Measurements from ENCODE around the gene NTN4.

NTN4 gene

GRCh38 chr12:95643256-95643655 lies 147.3 kb downstream of the NTN4 start:
- Mint-ChIP-seq H3K4me1 (no peaks in the 10 kb centered on the region), H3K9me3 (no peaks in the 10 kb centered on the region), H3K36me3 (no peaks in the 10 kb centered on the region)

GRCh38 chr12:95642583-95642982 lies 148.0 kb downstream of the NTN4 start:
- H3K4me3 Mint-ChIP-seq: no peak overlapping the region
- H3K27ac Mint-ChIP-seq: no peak overlapping the region

More at GRCh38 chr12:95643256-95643655, 147.3 kb downstream of the NTN4 start:
- DNase-seq (ENCODE audit: low spot score in 2 of 2) (no peak), ATAC-seq (no peak)
- Mint-ChIP-seq H3K27ac (no peak overlapping the region), H3K4me3 (no peak overlapping the region)

GRCh38 chr12:95641299-95641952 lies 149.1 kb downstream of the NTN4 start:
- Mint-ChIP-seq H3K4me3 (no peak overlapping the region), H3K4me1 (no peaks in the 10 kb centered on the region), H3K27ac (no peak overlapping the region), H3K36me3 (no peaks in the 10 kb centered on the region), H3K9me3 (no peaks in the 10 kb centered on the region)
- DNase-seq (ENCODE audit: low spot score in 2 of 2): no peak
- no peak for ATAC-seq

More at GRCh38 chr12:95642583-95642982, 148.0 kb downstream of the NTN4 start:
- DNase-seq (ENCODE audit: low spot score in 2 of 2) (no peak), ATAC-seq (no peak)
- Mint-ChIP-seq H3K4me1 (no peaks in the 10 kb centered on the region), H3K36me3 (no peaks in the 10 kb centered on the region), H3K9me3 (no peaks in the 10 kb centered on the region)

- Mint-ChIP-seq H3K9me3 (no peaks in the 10 kb centered on the region), H3K36me3 (no peaks in the 10 kb centered on the region), H3K27ac (no peak overlapping the region), H3K4me1 (no peaks in the 10 kb centered on the region), H3K4me3 (no peak overlapping the region)
- no peak for DNase-seq (ENCODE audit: low spot score in 2 of 2)
- ATAC-seq: no peak
These were observed 150.0 kb downstream of the NTN4 start for GRCh38 chr12:95640516-95640915.

GRCh38 chr12:95637471-95638155 lies 153.0 kb downstream of the NTN4 start:
- no peak for ATAC-seq
- Mint-ChIP-seq H3K36me3 (peaks cover 4% of the 10 kb centered on the region), H3K9me3 (no peaks in the 10 kb centered on the region)

DNA sequence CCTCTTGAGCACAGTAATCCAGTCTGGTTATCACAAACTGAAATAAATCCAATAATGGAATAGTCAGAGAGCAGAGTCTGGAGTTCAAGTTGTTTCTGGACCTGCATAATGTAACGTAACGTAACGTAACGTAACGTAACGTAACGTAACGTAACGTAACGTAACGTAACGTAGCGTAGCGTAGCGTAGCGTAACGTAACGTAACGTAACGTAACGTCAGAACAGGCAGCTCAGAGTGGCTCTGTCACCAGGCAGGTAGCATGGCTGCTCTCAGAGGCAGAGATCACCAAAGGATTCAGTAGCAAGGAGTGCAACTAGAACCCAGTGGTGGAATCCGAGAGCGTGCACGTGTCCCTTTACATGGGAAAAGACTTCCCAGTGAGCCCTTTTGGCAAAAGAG lies 153.6 kb downstream of the NTN4 start:
- no peak for DNase-seq (ENCODE audit: low spot score in 2 of 2)
- Mint-ChIP-seq H3K4me1 (no peaks in the 10 kb centered on the region), H3K9me3 (no peaks in the 10 kb centered on the region), H3K36me3 (peaks cover 4% of the 10 kb centered on the region), H3K4me3 (no peak overlapping the region), H3K27ac (no peak overlapping the region)
- ATAC-seq: no peak

More at GRCh38 chr12:95637471-95638155, 153.0 kb downstream of the NTN4 start:
- H3K4me3 Mint-ChIP-seq: no peak overlapping the region
- H3K4me1 Mint-ChIP-seq: no peaks in the 10 kb centered on the region
- DNase-seq (ENCODE audit: low spot score in 2 of 2): no peak
- H3K27ac Mint-ChIP-seq: no peak overlapping the region

GRCh38 chr12:95634622-95635621 lies 155.6 kb downstream of the NTN4 start:
- H3K36me3 Mint-ChIP-seq: peaks cover 4% of the 10 kb centered on the region
- DNase-seq (ENCODE audit: low spot score in 2 of 2): no peak
- no peak for ATAC-seq

GRCh38 chr12:95633732-95634465 lies 156.7 kb downstream of the NTN4 start:
- H3K36me3 Mint-ChIP-seq: peaks cover 4% of the 10 kb centered on the region
- no peaks in the 10 kb centered on the region for H3K9me3 Mint-ChIP-seq
- H3K4me1 Mint-ChIP-seq: no peaks in the 10 kb centered on the region
- no peak overlapping the region for H3K27ac Mint-ChIP-seq
- DNase-seq (ENCODE audit: low spot score in 2 of 2): no peak
- ATAC-seq: no peak
- H3K4me3 Mint-ChIP-seq: no peak overlapping the region

More at GRCh38 chr12:95634622-95635621, 155.6 kb downstream of the NTN4 start:
- Mint-ChIP-seq H3K9me3 (no peaks in the 10 kb centered on the region), H3K27ac (no peak overlapping the region), H3K4me3 (no peak overlapping the region), H3K4me1 (no peaks in the 10 kb centered on the region)

DNA sequence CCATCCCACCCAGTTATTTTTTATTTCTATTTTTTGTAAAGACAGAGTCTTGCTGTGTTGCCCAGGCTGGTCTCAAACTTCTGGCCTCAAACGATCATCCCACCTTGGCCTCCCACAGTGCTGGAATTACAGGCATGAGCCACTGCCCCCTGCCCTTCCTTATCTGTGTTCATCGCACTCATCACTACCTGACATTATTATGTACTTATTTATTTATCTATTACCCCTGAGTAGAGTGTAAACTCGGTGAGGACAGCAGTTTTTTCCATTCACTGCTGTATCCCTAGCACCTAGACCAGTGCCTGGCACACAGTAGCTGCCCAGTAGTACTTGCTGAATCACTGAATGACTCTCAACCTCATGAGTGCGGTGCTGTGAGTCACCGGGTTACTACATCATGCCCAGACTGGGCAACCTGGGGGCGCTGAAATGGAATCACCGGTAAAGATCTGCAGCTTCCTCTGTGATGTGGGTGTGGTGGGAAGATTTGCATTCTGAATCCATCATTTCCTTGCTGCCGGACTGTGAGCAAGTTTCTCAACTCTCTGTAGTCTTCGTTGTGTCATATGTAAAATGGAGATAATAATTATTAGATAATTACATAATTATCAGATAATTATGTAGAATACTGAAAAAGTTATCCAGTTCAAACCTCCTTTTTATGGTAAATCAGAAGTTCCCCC lies 157.4 kb downstream of the NTN4 start:
- ATAC-seq (peak; percentile 94), DNase-seq (ENCODE audit: low spot score in 2 of 2) (no peak)
- H3K36me3 Mint-ChIP-seq: peaks cover 4% of the 10 kb centered on the region
- no peaks in the 10 kb centered on the region for H3K4me1 Mint-ChIP-seq
- H3K9me3 Mint-ChIP-seq: no peaks in the 10 kb centered on the region
- no peak overlapping the region for H3K27ac Mint-ChIP-seq
- H3K4me3 Mint-ChIP-seq: no peak overlapping the region

DNA sequence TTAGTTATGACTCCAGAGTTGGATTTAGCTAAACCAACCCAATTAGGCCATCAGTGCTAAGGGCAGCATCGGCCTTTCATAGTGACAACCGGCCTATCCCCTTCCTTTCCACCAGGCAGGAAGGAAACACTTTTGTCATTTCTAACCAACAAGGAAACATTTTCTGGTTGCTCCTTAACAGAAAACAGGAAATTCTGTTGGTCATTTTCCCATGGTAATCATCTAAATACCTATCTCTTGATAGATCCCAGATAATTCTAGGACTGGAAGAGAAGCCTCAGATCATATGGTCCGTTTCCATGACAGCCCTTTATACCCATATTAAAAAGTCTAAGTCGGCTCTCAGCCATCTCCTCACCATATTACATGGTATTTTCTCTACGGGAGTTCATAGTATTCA lies 160.1 kb downstream of the NTN4 start:
- peaks cover 4% of the 10 kb centered on the region for H3K36me3 Mint-ChIP-seq
- H3K27ac Mint-ChIP-seq: no peak overlapping the region
- no peak for ATAC-seq

GRCh38 chr12:95629392-95629791 lies 161.2 kb downstream of the NTN4 start:
- no peak for ATAC-seq

More for the DNA sequence above, 160.1 kb downstream of the NTN4 start:
- no peak for DNase-seq (ENCODE audit: low spot score in 2 of 2)
- H3K4me3 Mint-ChIP-seq: no peak overlapping the region
- H3K4me1 Mint-ChIP-seq: no peaks in the 10 kb centered on the region
- no peaks in the 10 kb centered on the region for H3K9me3 Mint-ChIP-seq

DNA sequence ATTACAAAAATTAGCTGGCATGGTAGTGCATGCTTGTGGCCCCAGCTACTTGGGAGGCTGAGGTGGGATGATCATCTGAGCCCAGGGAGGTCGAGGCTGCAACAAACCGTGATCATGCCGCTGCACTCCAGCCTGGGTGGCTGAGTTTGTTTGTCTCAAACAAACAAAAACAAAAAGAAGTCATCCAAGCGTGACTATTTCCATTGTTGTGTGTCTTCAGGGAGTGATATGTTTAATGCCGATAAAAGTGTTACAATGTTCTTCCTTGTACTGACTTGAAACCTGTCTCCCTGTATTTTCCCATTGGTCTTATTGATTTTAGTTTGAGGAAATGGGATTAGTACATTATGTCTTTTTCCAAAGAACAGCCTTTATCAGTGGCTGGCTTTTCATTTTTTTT lies 163.7 kb downstream of the NTN4 start:
- no peak for ATAC-seq
- Mint-ChIP-seq H3K4me1 (no peaks in the 10 kb centered on the region), H3K27ac (no peak overlapping the region), H3K4me3 (no peak overlapping the region), H3K36me3 (no peaks in the 10 kb centered on the region), H3K9me3 (no peaks in the 10 kb centered on the region)
- DNase-seq (ENCODE audit: low spot score in 2 of 2): no peak

More at GRCh38 chr12:95629392-95629791, 161.2 kb downstream of the NTN4 start:
- H3K4me3 Mint-ChIP-seq: no peak overlapping the region
- no peaks in the 10 kb centered on the region for H3K9me3 Mint-ChIP-seq
- peaks cover 4% of the 10 kb centered on the region for H3K36me3 Mint-ChIP-seq
- no peak for DNase-seq (ENCODE audit: low spot score in 2 of 2)
- H3K27ac Mint-ChIP-seq: no peak overlapping the region
- H3K4me1 Mint-ChIP-seq: no peaks in the 10 kb centered on the region

GRCh38 chr12:95625012-95625411 lies 165.6 kb downstream of the NTN4 start:
- ATAC-seq: no peak
- DNase-seq (ENCODE audit: low spot score in 2 of 2): no peak
- Mint-ChIP-seq H3K9me3 (no peaks in the 10 kb centered on the region), H3K4me3 (no peak overlapping the region), H3K27ac (no peak overlapping the region), H3K36me3 (no peaks in the 10 kb centered on the region), H3K4me1 (no peaks in the 10 kb centered on the region)

DNA sequence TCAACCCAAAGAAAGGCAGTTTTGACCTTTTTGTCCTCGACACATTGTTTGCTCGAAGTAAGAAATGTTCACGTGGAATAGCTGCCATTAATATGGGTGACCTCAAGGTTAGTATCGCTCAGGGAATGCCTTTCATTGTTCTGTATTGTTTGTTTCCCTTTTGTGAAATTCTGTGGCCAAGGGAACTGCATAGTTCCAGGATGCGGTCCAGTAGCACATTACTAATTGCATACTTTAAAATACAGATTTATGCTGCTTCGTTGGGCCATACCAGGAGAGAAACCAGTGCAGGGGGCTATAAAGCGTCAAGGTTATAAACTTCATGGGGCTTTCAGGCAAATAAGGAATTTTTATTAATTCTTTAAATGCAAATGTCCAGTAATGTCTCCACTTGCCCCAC lies 166.0 kb downstream of the NTN4 start:
- ATAC-seq (no peak), DNase-seq (ENCODE audit: low spot score in 2 of 2) (no peak)
- Mint-ChIP-seq H3K4me3 (no peak overlapping the region), H3K9me3 (no peaks in the 10 kb centered on the region), H3K4me1 (no peaks in the 10 kb centered on the region), H3K36me3 (no peaks in the 10 kb centered on the region), H3K27ac (no peak overlapping the region)
